Neural cell (in vitro differentiated cells): ENCODE data around the gene GTF2IRD1.

Experiments
- RAD21 ChIP-seq: fragments of 450-650 bp; conservative IDR thresholded peaks from 2 replicates; pipeline ENCODE4 v1.6.1; 2014; ENCODE audit warnings: antibody characterized with exemption, mild to moderate bottlenecking, moderate library complexity
- SMC3 ChIP-seq: fragments of 450-650 bp; conservative IDR thresholded peaks from 2 replicates; pipeline ENCODE4 v1.6.1; 2014; ENCODE audit warnings: antibody characterized with exemption, mild to moderate bottlenecking, moderate library complexity; ENCODE audit not compliant: poor library complexity
- TF ChIP-seq, protein P1 (sequence below): fragments of 450-650 bp; IDR thresholded peaks from 2 replicates; pipeline ENCODE4 v1.5.1; 2014; ENCODE audit warnings: antibody characterized with exemption, mild to moderate bottlenecking, moderate library complexity; ENCODE audit not compliant: poor library complexity, severe bottlenecking

DNA sequence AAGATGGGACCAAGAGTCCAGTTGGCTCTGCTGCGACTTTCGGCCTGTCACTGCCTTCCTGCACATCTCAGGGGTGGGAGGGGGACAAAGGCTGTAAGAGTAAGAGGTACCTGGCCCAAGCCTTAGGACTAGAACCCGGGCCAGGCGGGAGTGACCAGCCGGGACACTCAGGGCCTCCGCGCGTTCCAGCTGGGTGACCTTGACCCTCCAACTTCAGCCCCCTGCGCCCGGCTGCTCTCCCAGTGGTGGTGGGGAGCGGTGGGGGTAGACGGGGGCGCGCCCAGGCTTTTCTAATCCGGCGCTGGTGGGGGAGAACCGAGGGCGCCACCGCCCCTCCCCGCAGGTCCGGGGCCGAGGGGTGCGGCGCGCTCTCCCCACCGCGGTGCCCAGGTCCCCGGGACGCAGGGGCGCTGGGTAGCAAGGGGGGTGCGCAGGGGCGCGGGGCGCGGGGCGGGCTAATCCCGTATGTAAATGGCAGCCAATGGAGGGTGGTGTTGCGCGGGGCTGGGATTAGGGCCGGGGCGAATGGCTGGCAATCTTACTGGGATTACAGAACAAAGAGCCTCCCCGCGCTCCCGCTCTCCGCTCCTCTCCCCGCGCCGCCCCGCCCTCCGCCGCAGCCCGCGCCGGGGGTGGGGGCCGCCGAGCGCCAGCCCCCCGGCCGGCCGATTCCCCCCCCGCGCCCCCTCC lies at the start of gene GTF2IRD1:
- TF ChIP-seq, protein P1, sequence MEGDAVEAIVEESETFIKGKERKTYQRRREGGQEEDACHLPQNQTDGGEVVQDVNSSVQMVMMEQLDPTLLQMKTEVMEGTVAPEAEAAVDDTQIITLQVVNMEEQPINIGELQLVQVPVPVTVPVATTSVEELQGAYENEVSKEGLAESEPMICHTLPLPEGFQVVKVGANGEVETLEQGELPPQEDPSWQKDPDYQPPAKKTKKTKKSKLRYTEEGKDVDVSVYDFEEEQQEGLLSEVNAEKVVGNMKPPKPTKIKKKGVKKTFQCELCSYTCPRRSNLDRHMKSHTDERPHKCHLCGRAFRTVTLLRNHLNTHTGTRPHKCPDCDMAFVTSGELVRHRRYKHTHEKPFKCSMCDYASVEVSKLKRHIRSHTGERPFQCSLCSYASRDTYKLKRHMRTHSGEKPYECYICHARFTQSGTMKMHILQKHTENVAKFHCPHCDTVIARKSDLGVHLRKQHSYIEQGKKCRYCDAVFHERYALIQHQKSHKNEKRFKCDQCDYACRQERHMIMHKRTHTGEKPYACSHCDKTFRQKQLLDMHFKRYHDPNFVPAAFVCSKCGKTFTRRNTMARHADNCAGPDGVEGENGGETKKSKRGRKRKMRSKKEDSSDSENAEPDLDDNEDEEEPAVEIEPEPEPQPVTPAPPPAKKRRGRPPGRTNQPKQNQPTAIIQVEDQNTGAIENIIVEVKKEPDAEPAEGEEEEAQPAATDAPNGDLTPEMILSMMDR: no peak
- no peak for TF ChIP-seq SMC3
- no peak for TF ChIP-seq RAD21
